HG03575 (cell line): ENCODE results near the gene MRM2.

Source experiments
- ATAC-seq: cut with Tn5 transposase; IDR thresholded peaks from one replicate; pipeline ENCODE4 v1.9.1; 2021; ENCODE audit not compliant: unreplicated experiment, insufficient number of reproducible peaks, low FRiP score; ENCODE audit errors: extremely low read depth

Gene MRM2

DNA sequence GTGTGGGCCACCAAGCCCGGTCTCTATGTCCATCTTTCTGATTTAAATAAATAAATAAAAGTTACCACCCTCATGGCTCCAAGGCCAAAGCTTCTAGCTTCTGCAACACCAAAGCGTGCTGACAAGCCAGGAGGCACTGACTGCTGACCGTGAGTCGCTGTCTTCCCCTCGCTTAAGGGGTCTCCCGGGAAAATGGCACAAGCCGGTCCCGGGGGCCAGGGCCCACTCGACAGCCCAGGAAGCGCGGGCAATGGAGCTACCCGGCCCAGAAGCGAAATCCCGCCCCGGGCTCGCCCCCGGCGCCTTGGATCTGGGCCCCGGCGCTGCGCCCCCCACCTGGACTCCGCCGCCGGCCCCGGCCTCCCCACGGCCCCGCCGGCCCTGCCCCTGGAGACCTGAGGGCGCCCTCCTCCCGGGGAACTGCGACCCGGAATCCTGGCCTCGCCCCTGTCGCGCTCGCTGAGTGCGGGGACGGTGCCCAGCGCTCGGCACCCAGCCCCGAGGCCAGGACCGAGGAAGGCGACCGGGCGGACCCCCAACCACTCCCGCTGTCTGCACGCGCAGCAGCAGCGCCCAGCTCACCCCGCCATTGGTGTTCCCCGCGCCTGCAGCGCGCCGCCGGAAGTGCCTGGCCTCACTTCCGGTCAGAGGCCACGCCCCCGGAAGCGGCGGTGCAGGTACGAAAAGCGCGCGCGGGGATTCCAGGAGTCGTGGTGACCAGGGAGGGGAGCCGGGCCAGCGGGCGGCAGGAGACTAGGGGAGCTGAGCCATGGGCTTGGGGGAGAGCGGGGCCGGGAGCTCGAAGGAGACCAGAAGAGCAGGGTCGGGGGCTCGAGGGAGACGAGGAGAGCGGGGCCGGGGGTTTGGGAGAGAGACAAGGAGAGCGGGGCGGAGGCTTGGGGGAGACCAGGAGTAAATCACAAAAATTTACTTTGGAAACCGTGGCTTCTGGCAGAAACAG lies at the start of gene MRM2, which contains the start of gene NUDT1:
MRM2 (minus strand) TSS at position 626 of the 961 bp plus-strand sequence; CDS start at position 590, 36 bp downstream.
NUDT1 (plus strand) TSS at position 647 of the 961 bp plus-strand sequence. CDS start 2,349 bp downstream, outside the sequence.
- no peak for ATAC-seq

DNA sequence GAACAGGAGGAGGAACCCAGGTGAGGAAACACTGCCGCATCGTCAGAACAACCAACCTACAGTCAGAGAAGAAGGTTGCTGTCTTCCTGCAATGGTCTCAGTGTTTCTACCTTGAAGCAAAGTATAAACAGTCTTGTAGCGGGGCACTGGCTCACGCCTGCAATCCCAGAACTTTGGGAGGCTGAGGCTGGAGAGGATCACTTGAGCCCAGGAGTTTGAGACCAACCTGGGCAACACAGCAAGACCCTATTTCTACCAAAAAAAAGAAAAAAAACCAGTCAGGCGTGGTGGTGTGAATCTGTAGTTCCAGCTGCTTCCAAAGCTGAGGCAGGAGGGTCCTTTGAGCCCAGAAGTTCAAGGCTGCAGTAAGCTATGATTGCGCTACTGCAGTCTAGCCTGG lies 48.9 kb upstream of the MRM2 start:
- ATAC-seq, result no peak

DNA sequence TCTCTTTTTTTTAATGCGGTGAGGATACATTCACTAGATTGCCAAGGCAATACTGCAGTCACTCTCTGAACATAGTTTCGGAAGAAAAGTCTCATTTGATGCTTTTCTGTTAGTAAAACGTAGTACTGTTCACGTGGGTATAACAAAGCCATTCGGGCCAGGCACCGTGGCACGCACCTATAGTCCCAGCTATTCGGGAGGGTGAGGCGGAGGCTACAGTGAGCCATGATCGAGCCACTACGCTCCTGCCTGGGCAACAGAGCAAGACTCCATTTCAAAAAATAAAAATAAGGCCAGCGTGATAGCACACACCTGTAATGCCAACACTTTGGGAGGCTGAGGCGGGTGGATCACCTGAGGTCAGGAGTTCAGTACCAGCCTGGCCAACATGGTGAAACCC lies 47.6 kb upstream of the MRM2 start:
- ATAC-seq, result no peak

DNA sequence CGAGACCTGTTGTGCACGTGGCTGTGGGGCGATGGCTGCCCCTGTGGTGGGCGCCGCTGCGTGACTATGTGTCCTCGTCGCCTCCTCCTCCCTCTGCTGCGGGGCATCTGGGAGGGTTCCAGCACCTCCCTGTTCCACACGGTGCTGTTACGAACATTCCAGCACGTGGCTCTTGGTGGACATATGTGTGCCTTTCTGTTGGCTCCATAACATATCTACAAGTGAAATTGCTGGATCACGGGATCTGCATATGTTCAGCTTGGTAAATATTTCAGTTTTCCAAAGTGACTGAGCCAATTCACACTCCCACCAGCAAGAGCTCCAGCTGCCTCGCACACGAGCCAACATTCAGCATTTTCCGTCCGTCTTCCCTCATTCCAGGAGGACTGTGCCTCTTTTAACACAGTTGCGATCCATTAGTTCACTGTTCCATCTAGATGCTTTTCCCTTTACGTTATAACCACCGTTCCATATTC lies 47.1 kb upstream of the MRM2 start:
- ATAC-seq, result no peak

DNA sequence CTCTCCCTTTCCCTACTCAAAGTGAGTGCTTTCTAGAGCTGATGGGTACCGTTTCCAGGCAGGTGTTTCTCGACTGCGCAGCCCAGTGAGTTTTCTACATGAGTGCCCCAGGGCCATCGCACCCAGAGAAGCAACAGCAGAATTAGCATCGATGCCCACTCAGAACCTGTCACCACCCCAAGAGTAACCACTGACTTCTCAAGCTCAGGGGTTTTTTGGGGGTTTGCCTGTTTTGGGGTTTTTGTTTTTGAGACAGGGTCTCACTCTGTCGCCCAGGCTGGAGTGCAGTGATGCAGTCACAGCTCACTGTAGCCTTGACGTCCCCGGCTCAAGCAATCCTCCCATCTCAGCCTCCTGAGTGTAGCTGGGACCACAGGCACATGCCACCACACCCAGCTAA lies 46.5 kb upstream of the MRM2 start:
- no peak for ATAC-seq

DNA sequence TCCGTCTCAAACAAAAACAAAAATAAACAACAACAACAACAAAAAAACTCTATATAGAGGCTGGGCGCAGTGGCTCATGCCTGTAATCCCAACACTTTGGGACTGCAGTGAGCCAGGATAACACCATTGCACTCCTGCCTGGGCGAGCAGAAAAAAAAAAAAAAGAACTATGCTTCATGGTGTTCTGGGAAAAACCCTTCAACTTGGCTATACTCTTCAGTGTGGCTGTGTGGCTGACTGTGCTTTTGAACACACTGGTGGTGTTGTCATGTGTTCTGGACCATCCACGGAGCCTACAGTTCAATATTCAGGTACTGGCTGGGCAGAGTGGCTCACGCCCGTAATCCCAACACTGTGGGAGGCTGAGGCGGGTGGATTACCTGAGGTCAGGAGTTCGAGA lies 45.7 kb upstream of the MRM2 start:
- ATAC-seq, result no peak

DNA sequence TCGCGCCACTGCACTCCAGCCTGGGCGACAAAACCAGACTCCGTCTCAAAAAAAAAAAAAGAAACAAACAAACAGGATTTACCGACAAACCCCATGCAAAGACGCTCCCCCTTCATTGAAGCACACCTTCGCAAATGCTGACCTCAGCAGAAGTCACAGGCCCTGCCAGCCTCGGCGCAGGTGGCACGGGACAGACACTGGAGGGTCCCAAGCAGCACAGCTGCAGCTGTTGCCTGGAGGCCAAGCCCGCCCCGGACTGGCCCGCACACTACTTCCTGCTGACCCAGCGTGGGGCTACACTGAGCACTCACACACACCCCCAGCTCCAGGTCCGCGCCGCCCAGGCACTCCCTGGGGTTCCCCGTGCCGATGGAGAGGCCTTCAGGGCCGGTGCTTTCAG lies 41.1 kb upstream of the MRM2 start:
- no peak for ATAC-seq

DNA sequence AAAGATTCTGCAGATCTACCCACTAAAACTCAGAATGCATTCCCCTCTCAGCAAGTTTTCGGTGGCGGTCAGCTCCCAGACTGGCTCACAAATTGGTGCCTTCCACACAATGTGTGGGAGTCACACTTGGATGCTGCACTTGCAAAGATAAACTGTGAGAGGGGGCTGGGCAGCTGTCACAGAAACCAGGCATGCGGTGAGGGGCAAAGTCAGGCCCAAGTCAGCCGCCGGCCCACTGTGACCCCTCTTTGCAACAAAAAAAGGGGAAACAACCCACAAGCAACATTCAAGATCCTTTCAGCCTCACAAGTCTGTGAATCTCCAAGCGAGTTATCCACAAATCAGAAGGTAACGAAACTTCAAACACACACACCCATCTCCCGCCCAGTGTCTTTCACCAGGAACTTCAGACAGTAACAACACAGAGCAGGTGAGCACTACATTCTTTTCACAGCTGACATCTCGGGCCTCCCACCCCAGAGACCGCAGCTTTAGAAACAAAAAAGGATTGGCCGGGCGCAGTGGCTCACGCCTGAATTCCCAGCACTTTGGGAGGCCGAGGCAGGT lies 40.3 kb upstream of the MRM2 start:
- no peak for ATAC-seq

DNA sequence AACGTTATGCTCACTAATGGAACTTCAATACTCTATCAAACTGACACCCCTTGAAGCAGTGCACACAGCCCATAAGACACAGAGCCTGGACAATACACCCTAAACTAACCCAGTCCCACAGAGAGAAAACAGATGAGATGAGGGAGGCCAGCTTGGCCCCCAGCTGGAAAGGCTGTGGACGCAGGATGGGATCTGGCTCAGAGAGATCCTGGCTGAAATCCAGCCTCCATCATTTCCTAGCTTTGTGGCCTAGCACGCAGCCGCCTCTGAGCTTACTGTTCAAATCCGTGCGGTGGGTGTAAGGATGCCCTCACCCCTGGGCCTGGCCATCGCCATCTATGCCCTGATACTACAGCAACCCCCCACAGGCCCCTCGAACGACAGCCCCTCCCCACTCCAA lies 39.5 kb upstream of the MRM2 start:
- ATAC-seq, result no peak

DNA sequence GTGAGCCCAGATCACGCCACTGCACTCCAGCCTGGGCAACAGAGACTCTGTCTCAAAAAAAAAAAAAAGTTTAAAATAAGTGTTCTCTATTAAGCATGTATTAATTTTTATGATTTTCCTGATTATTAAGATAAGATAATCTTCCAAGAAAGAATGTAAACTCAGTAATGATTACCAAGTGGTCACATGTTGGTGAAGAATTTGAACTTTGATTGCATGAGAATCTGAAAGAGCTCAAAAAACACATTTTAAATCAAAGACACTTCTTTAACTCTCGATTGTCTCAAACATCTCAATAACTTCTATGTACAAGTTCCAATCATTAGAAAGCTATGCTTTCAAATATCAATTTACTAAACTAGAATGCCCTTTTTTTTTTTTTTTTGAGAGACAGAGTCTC lies 38.4 kb upstream of the MRM2 start:
- ATAC-seq, result no peak

DNA sequence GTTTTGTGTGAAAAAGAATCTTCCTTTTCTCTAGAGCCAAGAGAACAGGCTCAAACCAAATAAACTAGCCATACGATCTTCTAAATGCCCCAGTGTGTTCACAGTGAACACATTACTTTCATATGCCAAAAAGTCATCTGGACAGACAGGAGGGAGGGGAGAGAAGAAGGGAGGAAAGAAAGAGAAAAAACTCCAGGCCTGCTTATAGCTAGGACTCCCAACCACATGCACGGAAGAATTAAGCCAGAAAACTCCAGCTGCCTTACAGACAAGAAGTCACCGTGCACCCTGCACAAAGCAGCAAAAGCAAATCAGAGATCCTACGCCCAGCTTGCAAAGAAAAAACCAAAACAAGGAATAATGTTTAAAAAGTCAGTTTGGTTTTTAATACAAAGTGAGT lies 37.9 kb upstream of the MRM2 start:
- ATAC-seq, result no peak

DNA sequence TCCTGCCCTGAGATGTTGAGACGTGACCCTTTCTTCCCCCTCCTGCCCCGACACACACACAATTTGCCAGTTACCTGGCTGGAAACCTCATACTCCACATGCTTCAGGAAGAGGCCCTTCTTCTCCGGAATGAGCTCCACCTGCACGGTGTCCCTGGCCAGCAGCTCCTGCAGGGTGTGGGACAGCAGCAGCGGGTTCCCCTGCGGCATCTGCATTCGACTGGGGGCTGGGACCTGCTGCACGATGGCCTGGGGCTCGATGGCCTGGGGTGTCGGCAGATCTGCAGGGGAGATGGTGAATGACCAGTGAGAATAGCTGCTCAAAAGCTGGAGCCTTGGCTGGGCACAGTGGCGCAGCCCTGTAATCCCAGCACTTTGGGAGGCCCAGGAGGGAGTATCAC lies 36.0 kb upstream of the MRM2 start:
- no peak for ATAC-seq

DNA sequence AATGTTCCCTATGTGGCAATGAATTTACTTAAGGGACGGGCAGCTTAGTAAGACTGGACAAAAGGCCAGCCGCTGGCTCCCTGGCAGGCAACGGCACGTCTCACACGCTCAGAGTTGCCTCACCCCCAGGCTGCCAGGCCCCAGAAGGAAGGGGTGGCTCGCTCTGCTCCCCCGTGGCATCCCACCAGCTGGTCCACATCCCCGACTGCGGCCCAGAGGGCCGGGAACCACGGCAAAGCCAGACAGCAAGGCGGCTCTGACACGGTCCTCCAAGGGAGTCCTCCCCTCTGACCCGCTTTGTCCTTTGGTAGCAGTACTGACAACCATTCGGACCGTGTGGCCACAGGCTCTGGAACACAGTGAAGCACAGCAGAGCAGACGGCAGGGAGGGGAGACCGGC lies 34.1 kb upstream of the MRM2 start:
- no peak for ATAC-seq

DNA sequence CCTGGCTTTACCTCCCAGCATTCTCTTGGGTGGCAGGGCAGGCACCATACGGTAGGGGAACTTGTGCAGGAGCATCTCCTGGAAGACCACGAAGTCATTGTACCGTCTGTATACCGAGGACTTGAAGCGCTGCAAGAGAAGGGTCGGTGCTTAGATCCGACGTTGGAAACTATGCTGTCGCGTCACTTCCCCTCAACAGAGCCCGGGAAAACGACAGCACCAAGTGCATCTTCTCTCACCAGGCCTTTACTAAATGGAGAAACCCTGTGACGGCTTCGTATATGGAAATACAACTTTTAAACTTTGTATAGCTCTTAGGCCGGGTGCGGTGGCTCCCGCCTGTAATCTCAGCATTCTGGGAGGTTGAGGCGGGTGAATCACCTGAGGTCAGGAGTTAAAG lies 33.1 kb upstream of the MRM2 start:
- ATAC-seq, result no peak

DNA sequence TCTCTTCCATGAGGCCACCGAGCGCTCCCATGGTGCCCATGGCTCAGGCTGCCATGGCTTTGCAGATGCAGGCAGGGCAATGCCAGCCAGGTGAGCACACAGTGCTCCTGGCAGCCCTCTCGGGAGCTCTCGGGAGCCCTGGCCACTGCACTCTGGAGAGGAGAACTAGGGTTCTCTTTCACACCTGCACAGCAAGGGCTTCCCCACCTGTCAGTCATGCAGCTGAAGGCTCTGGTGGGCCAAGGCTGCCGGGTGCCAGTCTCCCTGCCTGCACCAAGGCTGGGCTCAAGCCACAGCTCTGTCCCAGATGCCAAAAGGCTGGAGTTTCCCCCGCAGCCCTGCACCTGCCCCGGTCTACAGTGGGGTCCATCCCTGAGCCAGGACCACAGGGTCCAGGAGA lies 32.7 kb upstream of the MRM2 start:
- ATAC-seq, result no peak

DNA sequence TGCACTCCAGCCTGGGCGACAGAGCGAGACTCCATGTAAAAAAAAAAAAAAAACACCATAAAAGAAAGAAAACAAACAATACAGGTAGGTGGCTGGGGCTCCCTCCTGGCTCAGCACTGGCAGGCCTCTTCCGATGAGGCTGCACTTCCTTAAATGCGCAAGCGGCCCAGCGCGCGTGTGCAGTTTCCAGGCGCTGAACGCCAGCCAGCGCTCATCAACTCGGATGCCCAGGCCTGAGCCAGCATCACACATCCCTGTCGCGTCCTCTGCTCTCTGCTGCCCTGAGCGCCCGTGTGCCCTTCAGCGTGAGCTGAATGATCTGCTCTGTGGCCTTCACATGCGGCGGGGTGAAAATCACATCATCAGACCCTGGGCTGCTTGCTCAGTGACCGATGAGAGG lies 31.9 kb upstream of the MRM2 start:
- ATAC-seq, result no peak

DNA sequence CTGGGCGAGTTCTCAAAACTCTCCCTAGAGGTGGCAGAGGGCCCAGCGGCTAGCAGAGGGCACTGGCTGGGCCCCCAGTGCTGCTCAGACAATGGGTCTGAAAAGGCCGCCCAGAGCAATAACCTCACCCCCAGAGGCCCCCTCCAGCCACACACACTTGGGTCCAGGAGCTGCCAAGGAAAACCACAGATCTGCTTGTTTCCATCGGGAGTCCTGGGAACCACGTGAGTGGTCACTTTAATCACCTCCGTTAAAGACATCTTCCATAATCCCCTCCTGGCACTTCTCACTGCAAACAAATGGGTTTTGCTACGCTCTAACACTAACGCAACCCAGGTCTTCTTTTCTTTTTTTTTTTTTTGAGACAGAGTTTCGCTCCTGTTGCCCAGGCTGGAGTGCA lies 30.0 kb upstream of the MRM2 start:
- no peak for ATAC-seq

DNA sequence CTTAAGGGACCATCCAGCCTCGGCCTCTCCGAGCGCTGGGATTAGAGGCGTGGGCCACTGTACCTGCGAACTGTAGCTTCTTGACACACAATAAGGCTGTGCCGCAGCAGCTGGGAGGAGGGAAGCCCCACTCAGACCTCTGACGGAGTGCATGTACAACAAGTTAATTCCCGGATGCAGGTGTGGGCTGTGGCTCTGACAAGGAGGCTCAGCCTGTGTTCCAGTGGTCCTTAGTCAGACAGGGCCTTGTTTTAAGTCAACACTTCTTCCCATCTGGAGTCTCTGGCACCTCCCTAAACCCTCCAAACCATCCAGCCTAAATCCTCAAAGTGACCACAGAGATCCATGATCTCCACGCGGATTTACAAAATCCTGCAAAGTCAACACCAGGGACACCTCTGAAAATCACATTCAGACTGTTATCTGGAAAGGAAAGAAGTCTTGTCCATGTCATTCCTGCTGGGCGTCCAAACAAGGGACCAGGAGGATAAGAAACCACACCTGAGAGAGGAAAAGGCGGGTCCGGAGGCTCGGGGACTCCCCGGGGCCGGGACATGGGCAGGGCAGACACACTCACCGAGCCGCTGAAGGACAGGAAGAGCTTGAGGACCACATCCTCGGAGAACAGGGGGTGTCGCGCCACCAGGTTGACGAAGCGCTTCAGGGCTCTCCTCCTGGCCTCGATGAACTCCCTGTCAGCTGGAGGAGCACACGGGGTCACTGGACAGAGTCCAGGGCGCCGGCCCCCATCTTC lies 29.4 kb upstream of the MRM2 start:
- no peak for ATAC-seq

DNA sequence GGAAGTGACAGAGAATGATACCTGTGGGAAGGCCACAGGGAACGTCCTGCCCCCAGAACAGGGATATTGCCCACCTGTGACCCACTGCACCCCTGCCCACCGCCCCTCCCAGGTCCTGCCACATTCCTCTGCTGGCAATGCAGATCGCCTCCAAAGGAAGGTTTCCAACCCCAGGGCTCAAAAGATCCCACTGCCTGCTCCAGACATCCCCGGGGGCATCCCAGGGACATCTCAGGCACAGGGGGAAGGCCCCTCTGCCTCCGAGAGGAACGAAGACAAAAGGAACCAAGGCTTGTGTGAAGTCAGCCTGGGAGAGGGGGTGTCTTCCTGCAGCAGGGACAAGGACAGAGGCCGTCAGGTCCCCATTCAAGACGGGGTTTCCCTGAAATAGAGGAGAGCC lies 28.5 kb upstream of the MRM2 start:
- no peak for ATAC-seq

DNA sequence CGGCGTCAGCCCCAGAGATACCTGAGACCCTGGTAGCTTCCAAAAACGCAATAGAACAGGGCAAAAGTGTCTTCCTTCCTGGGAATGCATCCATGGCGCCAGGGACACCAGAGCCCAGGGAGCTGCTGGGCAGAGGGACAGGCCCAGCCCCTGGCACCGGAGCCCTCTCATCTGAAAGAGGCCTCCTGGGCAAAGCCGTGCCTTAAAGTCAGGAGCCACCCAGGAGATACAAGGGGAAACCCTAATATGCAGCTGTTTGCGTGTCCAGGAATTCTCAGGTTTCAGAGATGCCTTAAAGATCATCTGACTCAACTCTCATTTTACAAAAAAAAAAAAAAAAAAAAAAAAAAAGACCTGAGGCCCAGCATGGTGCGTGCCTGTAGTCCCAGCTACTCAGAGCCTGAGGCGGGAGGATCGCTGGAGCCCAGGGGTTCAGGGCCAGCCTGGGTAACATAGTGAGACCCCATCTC lies 28.0 kb upstream of the MRM2 start:
- ATAC-seq, result no peak
